Upper lobe of left lung (tissue), 4 donors: Measurements from ENCODE around the gene CAPN6.

Source experiments
- POLR2A ChIP-seq, 4 donors: fragments of 450-650 bp; IDR thresholded peaks; one replicate each; pipeline ENCODE4 v1.5.1; 2016 to 2017; ENCODE audit warnings: antibody characterized with exemption in 4 of 4, mild to moderate bottlenecking in 2 of 4
- POLR2AphosphoS5 ChIP-seq, 2 donors: sonication (generic); formaldehyde crosslinking; IDR thresholded peaks; one replicate each; pipeline ENCODE4 v1.5.1; 2017; ENCODE audit warnings: antibody characterized with exemption in 2 of 2
- TF ChIP-seq, protein P1 (sequence below), 6 experiments: fragments of 450-650 bp in 4 of 6; fragments of 200-600 bp in 2 of 6; sonication (generic) in 2 of 6; IDR thresholded peaks; one replicate each; pipeline ENCODE4 v1.5.1; 2016 to 2019; ENCODE audit warnings: antibody characterized with exemption in 6 of 6

GRCh38 chrX:111244235-111244750 lies 26.0 kb downstream of the CAPN6 start:
- TF ChIP-seq, protein P1, sequence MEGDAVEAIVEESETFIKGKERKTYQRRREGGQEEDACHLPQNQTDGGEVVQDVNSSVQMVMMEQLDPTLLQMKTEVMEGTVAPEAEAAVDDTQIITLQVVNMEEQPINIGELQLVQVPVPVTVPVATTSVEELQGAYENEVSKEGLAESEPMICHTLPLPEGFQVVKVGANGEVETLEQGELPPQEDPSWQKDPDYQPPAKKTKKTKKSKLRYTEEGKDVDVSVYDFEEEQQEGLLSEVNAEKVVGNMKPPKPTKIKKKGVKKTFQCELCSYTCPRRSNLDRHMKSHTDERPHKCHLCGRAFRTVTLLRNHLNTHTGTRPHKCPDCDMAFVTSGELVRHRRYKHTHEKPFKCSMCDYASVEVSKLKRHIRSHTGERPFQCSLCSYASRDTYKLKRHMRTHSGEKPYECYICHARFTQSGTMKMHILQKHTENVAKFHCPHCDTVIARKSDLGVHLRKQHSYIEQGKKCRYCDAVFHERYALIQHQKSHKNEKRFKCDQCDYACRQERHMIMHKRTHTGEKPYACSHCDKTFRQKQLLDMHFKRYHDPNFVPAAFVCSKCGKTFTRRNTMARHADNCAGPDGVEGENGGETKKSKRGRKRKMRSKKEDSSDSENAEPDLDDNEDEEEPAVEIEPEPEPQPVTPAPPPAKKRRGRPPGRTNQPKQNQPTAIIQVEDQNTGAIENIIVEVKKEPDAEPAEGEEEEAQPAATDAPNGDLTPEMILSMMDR (IDR thresholded peaks at IDR 0.05) = peak in 5 of 6 experiments; percentile 18 to 44 (median 38)
- no peak for TF ChIP-seq POLR2AphosphoS5 (IDR thresholded peaks at IDR 0.05)
- TF ChIP-seq POLR2A (IDR thresholded peaks at IDR 0.05) = no peak
